GM18861 (cell line): Measurements from ENCODE around the gene TACC2.

ENCODE experiments used
- ATAC-seq: cut with Tn5 transposase; IDR thresholded peaks from one replicate; pipeline ENCODE4 v1.9.1; 2021; ENCODE audit not compliant: unreplicated experiment

Gene TACC2

GRCh38 chr10:122288262-122288661 is 299.3 kb downstream of the TACC2 start:
- no peak for ATAC-seq

GRCh38 chr10:122288917-122289316 is 300.0 kb downstream of the TACC2 start:
- ATAC-seq: no peak

- ATAC-seq: no peak
Measured at GRCh38 chr10:122290334-122290733, 301.4 kb downstream of the TACC2 start.

- no peak for ATAC-seq
Measured at GRCh38 chr10:122290833-122291532, 302.0 kb downstream of the TACC2 start.

DNA sequence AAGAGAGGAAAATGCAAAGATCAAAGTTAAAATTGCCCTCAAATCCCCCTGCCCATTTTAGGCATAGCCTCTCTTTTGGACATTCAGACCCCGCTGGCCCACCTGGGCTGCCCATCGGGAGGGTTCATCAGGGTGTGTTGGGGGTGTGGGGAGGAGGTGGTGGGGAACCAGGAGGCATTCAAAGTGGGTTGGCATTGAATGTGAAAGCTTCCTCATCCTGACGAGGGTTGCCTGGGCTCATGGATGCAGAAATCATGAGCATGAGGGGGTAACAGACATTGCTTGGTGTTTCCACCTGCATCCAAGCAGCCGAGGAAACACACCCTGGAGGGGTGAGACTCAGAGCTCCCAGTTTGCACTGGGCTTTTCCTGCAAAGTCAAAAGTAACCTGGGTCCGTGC is 302.8 kb downstream of the TACC2 start:
- ATAC-seq: no peak

DNA sequence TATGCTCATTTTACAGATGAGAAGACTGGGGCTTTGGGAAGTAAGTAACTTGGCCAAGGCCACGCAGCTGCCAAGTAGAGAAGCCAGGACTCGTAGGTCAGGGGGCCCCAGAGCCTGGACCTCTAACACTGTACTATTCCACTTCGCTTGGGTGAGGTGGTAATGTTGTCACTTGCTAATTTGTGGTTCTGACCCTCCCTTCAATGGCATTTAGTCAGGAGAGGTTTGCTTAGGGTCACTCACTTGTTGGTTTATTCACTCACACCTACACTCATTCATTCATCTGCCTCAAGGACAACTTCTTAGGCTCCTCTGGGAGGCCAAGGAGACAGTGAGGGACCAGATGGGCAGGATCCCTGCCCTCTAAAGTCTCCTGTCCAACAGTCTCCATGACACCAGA is 303.4 kb downstream of the TACC2 start:
- ATAC-seq: no peak

GRCh38 chr10:122293156-122293960 is 304.4 kb downstream of the TACC2 start:
- ATAC-seq: no peak

- no peak for ATAC-seq
Measured at GRCh38 chr10:122293961-122294380, 305.0 kb downstream of the TACC2 start.

- no peak for ATAC-seq
Measured at GRCh38 chr10:122294511-122295450, 305.8 kb downstream of the TACC2 start.

GRCh38 chr10:122295451-122295809 is 306.5 kb downstream of the TACC2 start:
- no peak for ATAC-seq

- ATAC-seq: no peak
Measured at GRCh38 chr10:122296363-122297120, 307.6 kb downstream of the TACC2 start.

DNA sequence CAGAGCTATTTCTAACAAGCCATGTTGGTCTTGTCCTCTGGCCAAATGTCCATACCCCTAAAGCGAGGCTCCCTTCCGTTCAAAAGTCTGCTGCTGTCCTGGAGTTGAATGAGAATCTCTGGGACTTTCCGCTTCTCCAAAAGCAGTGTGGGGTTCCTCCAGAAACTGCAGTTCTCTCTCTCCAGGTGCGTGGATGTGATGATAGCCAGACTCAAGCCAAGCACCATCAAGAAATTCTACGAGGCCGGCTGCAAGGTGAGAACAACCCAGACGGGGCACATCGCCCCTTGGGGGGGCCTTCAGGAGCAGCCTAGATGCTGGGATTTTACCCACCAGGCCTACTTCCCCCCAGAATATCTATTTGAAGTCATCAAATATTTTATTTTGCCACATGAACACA is 308.6 kb downstream of the TACC2 start:
- no peak for ATAC-seq

DNA sequence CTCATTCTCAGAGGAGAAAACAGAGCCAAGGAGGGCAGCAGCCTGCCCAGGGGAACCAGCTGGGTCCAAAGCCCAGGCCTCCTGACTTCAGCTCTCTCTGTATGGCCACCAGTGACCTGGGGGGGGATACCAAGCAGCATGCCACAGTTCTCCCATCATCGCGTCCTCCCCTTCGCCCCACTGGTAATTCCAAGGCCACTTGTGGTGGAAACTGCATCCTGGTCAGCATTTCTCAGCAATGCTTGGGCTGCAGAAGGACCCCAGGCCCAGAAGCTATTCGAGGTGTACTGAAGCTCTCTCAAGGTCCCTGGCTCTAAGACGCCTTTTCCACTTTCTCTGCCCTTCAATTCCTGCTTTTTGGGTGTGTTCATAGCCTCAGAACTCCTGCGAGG is 309.2 kb downstream of the TACC2 start:
- ATAC-seq: no peak

DNA sequence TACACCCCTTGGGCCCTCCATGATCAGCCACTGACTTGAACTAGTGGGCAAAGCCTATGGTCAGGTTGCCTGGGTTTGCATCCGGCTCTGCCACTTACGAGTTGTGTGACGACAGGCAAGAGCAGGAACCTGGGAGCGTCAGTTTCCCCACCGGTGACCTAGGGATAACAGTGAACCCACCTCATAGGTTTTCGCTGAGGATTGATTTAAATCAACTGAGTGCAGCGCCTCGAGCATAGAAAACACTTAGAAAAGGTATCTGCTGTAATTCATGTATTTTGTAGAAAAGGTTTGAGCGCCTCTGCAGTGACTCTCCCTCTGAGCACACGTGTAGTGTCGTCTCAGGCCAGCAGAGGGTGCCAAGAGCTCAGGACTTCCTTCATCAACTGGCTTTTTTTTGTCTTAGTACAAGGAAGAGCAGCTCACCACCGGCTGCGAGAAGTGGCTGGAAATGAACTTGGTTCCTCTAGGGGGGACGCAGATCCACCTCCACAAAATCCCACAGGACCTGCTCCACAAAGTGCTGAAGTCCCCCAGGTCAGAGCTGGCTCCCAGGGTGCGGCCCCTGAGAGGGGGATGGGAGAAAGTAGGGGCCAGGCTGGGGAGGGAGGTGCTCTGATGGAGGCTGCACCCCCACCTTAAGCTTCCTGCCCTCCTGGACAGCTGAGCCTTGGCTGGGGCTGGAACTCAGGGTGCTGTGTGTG is 309.8 kb downstream of the TACC2 start:
- ATAC-seq: no peak

- ATAC-seq: no peak
Measured at GRCh38 chr10:122299423-122300075, 310.6 kb downstream of the TACC2 start.

DNA sequence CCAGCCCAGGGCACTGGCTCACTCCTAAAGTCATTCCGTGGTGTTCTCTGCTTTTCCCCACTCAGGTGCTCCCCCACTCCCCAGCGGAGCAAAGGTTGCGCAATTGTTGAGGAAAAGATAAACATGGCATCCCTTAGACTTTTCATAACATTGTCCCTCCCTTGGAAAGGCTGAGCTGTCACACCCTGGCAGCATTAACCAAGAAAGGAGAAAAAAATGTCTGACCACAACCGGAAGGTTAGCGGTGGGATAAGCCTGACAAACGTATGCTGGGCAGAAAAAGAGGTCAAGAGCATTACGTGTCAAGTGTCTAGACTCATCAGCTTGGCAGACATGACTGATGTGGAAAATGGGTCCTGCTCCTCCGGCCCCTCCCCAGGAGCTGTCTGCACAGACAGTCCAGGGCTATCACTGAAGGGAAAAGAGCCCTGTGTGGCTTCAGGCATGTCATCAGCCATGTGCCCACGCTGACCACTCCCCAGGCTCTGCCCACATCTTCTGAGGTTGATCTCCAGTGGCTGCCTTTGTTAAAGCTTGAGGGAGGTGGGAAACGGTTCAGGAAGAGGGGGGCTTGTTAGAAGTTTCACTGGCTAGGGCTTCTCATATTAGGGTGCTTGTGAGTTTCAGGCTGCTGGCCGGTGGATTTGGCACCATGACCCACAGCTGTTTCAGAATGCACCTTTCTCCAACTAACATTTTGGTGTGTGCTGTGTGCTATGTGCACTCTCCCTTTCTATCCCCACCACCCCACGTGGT is 312.3 kb downstream of the TACC2 start:
- ATAC-seq: no peak

DNA sequence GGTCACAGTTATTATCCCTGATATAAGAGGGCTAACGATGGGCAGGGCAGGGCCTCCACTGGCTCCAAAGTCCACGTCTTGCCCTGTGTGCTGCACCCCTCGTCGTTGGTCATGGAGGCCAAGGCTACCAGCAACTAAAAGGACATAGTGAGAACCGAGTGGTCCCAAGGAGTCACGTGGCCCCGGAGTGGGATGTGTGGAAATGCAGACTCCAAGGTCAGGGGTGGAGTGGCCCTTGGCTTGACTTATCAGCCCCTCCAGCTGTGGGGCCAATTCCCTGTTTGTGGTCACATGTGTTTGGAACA is 312.8 kb downstream of the TACC2 start:
- ATAC-seq: no peak

- no peak for ATAC-seq
Measured at GRCh38 chr10:122302315-122302714, 313.4 kb downstream of the TACC2 start.
